Measurements from ENCODE around the gene CCNK.

The CCNK gene

DNA sequence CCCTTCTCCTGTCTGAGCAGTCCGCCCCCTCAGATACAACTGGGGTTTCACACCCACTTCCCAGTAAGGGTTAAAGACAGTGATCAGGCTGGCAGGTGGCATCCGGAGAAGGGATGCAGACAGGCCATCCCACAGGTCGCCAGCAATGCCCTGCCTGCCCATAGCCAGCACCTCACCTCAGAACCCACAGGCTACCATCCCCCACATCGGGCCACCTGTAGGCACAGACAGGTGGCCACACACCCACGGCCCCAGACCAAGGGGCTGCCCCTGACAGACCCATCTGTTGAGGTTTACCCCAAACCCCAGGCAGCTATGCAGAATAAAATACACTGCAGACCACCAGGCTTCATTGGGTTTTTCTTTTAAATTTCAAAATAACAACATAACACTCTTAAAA lies 57.5 kb downstream of the CCNK start:
- no peak for DNase-seq

DNA sequence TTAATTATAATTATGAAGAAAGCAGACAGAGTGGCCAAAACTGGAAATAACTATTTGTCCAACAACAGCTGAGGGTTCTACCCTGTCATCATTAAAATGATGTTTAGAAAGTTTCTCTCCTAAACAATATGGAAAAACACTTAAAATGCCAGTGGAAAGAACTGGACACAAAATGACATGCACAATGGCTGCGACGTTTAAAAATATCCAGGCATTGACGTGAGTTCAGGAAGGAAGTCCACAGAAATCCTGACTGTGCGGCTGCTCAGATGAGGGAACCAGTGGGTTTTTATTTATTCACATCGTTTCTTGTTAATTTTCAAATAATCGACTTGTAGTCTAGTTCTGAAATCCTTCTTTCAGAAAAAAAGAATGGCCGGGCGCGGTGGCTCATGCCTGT lies 58.3 kb downstream of the CCNK start:
- no peak for DNase-seq

DNA sequence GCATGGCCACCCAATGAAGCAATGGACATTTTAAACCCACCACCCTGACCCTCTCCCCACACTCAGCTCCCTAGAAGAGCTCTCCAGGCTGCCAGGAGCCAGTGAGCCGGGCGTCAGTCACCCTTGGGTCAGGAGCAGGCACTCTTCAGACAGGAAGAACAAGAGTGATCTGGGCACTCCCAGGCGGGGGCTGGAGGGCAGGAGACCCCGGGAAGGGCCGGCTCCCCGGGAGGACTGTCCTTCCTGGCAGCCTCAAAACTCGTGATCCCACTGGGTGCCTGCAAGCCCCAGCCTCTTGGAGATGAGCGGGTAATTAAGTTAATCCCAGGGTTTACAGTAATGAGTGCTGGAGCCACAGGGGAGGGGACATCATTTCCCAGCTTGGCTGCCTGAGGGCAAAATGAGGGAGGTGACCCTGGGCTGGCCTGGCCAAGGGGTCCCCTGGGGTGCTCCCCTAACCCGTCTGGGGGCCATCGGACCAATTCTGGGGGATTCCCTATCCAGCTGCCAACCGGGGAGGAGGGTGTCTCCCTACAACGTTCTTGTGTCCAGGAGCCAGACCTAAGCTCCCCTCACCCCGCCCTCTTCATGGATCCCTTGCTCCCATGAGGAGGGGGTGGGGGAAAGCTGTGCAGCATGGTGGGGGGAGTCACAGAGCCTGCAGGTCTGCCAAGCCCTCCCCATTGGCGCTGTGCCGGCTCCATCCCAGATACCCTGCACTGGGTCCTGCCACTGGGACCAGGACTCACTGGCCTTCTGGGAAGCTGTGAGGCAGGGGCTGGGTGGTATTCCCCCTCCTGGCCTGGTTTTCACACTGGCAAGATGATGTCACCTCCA lies 59.2 kb downstream of the CCNK start:
- no peak for DNase-seq

DNA sequence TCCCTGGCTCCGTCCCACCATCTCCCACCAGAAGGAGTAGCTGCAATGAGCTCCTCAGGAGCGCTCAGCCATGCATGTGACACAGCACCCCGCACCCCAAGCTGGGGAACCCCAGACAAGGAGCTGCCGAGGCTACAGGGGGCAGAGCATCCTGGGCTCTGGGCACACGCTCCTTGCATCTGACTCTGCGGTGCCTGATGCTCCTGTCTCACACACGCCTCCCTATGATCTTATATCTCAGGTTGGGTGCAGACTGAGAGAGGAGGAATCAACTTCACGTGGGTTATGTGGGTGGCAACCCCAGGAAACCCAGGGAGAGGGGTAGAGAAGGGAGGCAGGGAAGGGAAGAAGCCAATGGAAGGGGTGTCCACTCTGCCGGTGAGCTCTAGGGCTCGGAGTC lies 60.0 kb downstream of the CCNK start:
- DNase-seq, result no peak

- no peak for DNase-seq
Measured at GRCh38 chr14:99541677-99542470, 60.7 kb downstream of the CCNK start.

DNA sequence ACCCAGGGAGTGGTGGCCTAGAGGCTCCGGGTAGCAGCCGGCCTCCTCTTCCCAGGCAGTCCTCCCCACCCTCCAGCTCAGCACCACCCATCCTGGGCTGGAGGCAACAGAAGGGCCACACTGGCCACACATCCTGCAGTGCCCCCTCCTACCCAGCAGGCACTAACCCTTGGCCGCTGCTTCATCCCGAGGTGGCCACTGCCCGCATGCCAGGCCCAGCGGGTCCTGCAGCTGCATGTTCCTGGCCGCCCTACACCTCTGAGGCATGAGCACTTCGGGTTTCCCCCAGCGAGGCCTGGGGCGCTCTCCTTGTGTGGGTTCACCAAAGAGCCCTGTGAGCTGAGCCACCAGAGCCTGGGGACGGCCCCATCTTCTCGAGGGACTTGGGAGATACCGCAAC lies 61.4 kb downstream of the CCNK start:
- DNase-seq, result no peak

DNA sequence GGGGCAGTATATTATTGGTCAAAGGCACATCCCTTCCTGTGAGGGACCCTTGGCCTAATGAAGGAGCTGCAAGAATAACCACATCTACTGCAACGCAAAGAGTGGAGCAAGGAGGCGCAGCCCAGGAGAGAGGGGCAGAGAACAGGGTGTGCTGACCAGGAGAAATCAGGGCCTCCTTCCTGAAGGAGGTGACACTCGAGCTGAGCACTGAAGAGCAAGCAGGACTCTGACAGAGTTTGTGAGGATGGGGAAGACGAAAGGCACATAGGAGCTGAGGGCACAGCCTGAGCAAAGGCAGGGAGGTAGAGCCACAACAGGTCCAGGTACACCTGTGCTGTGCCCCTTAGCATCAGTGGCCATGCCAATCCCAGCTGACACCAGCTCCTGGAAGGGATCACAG lies 62.2 kb downstream of the CCNK start:
- no peak for DNase-seq

DNA sequence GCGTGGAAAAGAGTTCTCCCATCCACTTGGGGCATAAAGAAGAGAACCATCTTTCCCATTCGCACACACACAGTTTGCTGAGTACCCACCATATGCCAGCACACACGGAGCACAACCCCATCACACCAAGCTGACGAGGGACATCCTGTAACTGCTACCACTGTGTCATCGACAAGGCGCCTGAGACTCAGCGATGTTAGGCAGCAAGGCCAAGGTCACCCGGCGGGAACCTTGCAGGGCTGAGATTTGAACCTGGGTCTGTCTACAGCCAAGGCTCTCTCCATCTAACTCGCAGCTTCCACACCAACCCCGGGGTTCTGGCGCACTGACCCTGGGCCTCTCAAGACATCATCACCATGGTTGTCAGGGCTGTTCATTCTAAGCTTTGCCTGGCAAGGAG lies 62.8 kb downstream of the CCNK start:
- no peak for DNase-seq

DNA sequence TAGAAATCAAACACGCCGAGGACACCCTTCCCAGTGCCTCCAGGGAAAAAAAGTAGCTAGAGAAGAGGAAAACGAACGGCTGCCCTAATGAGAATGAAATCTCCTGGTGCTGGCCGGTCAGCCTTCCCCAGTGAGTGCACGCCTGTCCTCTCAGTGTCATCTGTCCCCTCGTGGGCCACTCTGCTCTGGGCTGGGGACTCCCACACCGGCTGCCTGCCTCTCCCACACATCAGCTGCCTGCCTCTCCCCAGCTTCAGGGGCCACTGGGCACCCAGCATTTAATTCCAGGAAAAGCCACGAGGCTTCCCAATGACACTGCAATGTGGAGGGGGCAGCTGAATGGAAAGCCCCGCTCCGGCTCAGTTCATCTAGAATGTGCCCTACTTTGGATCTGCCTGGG lies 63.8 kb downstream of the CCNK start:
- no peak for DNase-seq

DNA sequence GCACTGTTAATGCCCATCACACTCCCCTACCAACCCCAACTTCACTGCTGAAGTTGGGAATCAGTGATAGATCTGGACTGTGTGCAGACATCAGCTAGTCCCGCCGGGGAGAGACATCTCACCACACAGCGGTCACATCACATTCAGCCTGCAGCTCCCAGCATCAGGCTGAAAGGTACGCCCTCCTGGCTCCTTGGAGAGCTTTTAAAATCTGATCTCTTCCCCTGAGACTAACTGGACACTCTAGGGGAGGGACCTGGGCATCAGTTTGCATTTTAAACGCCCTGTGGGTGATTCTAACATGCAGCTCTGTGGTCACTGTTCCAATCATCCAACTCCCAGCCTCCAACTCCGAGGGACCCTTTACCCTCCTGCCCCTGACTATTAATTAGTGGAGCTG lies 64.4 kb downstream of the CCNK start:
- no peak for DNase-seq

- no peak for DNase-seq
Measured at GRCh38 chr14:99546234-99546879, 65.1 kb downstream of the CCNK start.

DNA sequence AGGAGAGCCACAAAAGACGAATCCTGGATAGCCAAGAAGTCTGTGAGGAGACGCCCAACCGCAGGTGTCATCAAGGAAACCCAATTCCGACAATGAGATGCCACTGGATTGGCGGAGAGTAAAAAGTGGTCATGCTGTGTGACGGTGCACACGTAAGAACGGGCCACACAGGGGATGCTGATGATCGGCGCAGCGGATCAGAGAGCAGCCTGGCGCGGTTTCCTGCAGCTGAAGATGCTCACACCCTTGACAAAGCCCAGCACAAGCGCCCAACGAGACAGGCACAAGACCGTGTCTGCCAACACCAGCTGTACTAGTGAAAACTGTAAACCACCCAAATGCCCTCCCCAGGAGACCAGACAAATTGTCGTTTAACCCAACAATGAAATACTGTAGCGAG lies 67.0 kb downstream of the CCNK start:
- no peak for DNase-seq

GRCh38 chr14:99548871-99549515 lies 67.8 kb downstream of the CCNK start:
- peak; percentile 23 for DNase-seq

- DNase-seq, result no peak
Measured at GRCh38 chr14:99549684-99550083, 68.5 kb downstream of the CCNK start.

DNA sequence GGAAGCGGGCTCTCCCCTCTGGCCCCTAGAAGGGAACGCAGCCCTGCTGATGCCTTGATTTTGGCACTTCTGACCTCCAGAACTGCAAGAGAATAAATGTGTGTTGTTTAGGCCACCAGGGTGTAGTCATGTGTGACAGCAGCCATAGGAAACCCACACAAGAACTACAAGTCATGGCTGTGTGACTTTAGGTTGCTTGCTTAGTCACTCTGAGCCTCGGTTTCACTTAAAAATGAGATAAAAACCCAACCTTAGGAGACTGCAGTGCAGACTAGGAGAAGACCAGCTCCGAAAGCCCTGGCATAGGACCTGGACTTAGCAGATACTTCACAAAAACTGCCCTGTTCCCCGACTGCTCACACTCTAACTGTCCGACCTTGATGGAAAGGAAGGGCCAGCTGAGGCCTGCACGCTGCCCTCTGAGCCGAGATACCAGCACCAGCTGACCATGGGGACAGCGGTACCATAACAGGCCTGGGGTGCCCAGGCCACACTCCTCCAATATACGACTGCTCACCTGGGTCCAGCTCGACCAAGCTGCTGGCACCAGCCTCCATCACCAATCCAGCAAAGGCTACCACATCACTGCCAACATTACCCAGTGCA lies 69.3 kb downstream of the CCNK start:
- no peak for DNase-seq

DNA sequence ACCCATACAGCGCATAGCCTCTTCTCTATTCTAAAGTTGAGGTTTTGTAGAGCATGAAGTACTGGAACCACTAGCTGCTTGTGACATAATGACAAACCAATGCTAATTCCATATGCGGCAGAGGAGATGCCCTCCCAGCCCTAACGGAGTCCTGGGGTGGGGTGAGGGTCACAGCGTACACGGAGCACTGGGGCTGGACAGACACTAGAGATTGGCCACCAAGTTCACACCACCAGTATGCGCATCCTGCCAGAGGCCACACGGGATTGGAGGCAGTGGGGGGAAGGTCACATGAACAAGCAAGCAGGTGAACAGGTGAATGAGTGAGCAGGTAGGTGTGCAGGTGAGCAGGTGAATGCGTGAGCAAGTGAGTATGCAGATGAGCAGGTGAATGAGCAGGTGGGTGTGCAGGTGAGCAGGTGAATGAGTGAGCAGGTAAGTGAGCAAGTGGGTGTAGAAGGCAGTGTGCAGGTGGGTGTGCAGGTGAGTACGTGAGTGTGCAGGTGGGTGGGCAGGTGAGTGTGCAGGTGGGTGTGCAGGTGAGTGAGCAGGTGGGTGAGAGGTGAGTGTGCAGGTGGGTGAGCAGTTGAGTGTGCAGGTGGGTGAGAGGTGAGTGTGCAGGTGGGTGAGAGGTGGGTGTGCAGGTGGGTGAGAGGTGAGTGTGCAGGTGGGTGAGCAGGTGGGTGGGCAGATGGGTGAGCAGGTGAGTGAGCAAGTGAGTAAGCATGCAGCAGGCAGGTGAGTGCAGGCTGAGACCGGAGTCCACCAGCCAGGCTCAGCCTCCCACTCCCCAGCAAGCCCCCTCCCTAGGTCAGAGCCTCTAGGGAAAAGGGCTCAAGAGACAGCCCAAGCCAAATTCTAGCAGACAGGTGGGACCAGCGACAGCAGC lies 70.1 kb downstream of the CCNK start:
- no peak for DNase-seq

- no peak for DNase-seq
Measured at GRCh38 chr14:99552021-99552553, 70.9 kb downstream of the CCNK start.

GRCh38 chr14:99552572-99553216 lies 71.5 kb downstream of the CCNK start:
- no peak for DNase-seq

DNA sequence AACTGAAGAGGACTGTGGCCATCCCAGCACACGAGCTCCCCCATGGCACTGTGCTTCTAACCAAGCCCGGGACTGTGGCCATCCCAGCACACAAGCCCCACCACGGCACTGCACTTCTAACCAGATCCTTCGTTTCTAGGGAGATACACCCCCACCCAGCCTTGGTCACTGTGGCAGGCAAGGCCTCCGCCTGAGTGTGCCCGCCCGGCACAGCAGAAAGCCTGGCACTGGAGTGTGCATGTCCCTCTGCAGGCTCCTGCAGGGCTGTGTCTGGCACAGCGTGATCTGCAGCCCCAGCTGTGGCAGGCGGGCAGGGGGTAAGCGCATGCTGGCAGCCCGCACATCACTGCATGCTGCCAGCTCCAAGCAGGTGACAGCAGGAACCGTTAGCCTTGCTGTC lies 73.0 kb downstream of the CCNK start:
- DNase-seq, result no peak

DNA sequence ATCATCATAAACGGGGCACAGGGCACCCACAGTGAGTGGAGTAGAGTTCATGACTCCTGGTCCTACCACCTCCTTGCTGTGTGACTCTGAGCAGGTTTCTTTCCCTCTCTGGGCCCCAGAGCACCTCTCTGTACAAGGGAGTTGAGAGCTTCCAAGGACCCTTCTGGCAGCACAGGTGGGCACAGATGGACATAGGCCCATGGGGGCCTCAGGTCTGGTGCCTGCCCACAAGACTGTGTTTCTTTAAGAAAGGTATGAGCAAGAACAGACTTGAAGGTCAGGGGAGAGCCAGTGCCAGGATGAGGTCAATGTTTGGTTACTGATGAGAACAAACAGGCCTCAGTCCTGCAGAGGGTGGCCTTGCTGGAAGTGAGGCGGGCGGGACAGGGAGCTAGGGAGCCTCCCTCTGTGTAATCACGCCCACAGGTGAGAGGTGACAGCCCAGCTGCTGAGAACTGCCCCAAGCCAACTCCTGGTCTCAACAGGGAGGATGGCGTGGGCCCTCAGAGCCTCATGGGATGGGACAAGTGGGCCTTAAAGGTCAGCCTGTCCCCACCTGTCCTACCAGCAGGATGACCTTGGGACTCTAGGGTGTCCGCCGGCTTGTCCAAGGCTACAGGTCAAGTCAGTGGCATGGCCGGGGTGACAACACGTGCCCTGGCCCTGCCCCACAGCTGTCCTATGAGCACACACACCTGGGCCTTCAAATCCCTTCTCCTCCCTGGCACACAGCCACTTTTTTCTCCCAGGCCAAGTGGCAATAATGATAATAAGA lies 73.7 kb downstream of the CCNK start:
- no peak for DNase-seq
